H1 (cell line): ENCODE results near the gene OR5M11.
"Not testable (repeated sequence)": the region's sequence is repeated elsewhere in the genome, so short reads cannot be mapped to it uniquely, and the experiment has no call there.

Experiments
- CBX5 ChIP-seq: fragments of 300-800, 300-1000 bp; sonication (generic); IDR thresholded peaks from 2 replicates; pipeline ENCODE4 v1.7.1; 2016; ENCODE audit warnings: antibody characterized with exemption, low read length, low read depth
- EZH2 ChIP-seq: fragments of 200-600 bp; sonication (generic); IDR thresholded peaks from 2 replicates; pipeline ENCODE4 v1.7.1; 2012; ENCODE audit warnings: low read depth, mild to moderate bottlenecking, moderate library complexity, low read length, inconsistent platforms; ENCODE audit not compliant: severe bottlenecking
- MAFK ChIP-seq: IDR thresholded peaks from 2 replicates; pipeline ENCODE4 v1.6.1; 2012; ENCODE audit warnings: low read depth, mild to moderate bottlenecking, improper control_type of control experiment, low read length
- POLR2A ChIP-seq, 2 experiments: IDR thresholded peaks; 1 replicate in 1 of 2; 2 replicates in 1 of 2; pipeline ENCODE4 v1.6.1; 2011; ENCODE audit warnings: low read depth in 2 of 2, low read length in 2 of 2, mild to moderate bottlenecking in 2 of 2; ENCODE audit errors: control extremely low read depth in 1 of 2
- POLR2AphosphoS5 ChIP-seq: IDR thresholded peaks from 2 replicates; pipeline ENCODE4 v1.6.1; 2011; ENCODE audit warnings: low read depth, low read length
- TAF1 ChIP-seq: IDR thresholded peaks from 2 replicates; pipeline ENCODE4 v1.6.1; 2011; ENCODE audit warnings: mild to moderate bottlenecking, low read depth, low read length
- YY1 ChIP-seq: IDR thresholded peaks from 2 replicates; pipeline ENCODE4 v1.6.1; 2011; ENCODE audit warnings: low read depth, mild to moderate bottlenecking, low read length
- TF ChIP-seq, protein P1 (sequence below), 3 experiments: IDR thresholded peaks; 1 replicate in 2 of 3; 2 replicates in 1 of 3; pipeline versions ENCODE4 v1.5.1 to v1.6.1; 2011; ENCODE audit warnings: low read length in 3 of 3, mild to moderate bottlenecking in 3 of 3, inconsistent platforms in 2 of 3, low read depth in 1 of 3, moderate library complexity in 1 of 3; ENCODE audit not compliant: insufficient read depth in 1 of 3; ENCODE audit errors: control extremely low read depth in 1 of 3
- TF ChIP-seq, protein P2 (sequence below): IDR thresholded peaks from 2 replicates; pipeline ENCODE4 v1.6.1; 2011; ENCODE audit warnings: low read length, improper control_type of control experiment

DNA sequence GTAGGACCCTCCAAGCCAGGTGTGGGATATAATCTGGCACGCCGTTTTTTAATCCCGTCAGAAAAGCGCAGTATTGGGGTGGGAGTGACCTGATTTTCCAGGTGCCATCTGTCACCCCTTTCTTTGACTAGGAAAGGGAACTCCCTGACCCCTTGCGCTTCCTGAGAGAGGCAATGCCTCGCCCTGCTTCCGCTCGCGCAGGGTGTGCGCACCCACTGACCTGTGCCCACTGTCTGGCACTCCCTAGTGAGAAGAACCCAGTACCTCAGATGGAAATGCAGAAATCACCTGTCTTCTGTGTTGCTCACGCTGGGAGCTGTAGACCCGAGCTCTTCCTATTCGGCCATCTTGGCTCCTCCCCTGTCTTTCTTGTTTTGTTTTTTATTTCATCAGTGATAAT lies 11.6 kb upstream of the OR5M11 start:
- TF ChIP-seq, protein P1, sequence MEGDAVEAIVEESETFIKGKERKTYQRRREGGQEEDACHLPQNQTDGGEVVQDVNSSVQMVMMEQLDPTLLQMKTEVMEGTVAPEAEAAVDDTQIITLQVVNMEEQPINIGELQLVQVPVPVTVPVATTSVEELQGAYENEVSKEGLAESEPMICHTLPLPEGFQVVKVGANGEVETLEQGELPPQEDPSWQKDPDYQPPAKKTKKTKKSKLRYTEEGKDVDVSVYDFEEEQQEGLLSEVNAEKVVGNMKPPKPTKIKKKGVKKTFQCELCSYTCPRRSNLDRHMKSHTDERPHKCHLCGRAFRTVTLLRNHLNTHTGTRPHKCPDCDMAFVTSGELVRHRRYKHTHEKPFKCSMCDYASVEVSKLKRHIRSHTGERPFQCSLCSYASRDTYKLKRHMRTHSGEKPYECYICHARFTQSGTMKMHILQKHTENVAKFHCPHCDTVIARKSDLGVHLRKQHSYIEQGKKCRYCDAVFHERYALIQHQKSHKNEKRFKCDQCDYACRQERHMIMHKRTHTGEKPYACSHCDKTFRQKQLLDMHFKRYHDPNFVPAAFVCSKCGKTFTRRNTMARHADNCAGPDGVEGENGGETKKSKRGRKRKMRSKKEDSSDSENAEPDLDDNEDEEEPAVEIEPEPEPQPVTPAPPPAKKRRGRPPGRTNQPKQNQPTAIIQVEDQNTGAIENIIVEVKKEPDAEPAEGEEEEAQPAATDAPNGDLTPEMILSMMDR (IDR thresholded peaks at IDR 0.05; ENCODE audit: control extremely low read depth in 1 of 3, insufficient read depth in 1 of 3, low read depth in 1 of 3, low read length in 3 of 3), result not testable (repeated sequence)
- TF ChIP-seq POLR2A (IDR thresholded peaks at IDR 0.05; ENCODE audit: control extremely low read depth in 1 of 2, low read depth in 2 of 2, low read length in 2 of 2); CBX5; YY1; POLR2AphosphoS5; EZH2; MAFK; TAF1: not testable (repeated sequence)
- TF ChIP-seq, protein P2, sequence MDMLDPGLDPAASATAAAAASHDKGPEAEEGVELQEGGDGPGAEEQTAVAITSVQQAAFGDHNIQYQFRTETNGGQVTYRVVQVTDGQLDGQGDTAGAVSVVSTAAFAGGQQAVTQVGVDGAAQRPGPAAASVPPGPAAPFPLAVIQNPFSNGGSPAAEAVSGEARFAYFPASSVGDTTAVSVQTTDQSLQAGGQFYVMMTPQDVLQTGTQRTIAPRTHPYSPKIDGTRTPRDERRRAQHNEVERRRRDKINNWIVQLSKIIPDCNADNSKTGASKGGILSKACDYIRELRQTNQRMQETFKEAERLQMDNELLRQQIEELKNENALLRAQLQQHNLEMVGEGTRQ, result not testable (repeated sequence)
